OCI-LY3 (cell line): ENCODE measurements around the gene IL1RL1.
A peak's percentile ranks its signal among the peaks of the same experiment; 100 is the strongest.

Experiments used
- H2AFZ ChIP-seq: fragments of 200-600, 300-600 bp; shearing (Covaris generic); 2 replicates; pipeline ENCODE4 v1.6.0; 2014; ENCODE audit warnings: antibody characterized with exemption, low read depth, low read length
- H3K27ac ChIP-seq: fragments of 200-600, 300-600 bp; sonication (generic); 2 replicates; pipeline ENCODE4 v1.5.1; 2014; ENCODE audit warnings: mild to moderate bottlenecking, low read length, moderate library complexity, mixed read lengths
- H3K27me3 ChIP-seq: fragments of 200-600, 300-600 bp; sonication (generic); 2 replicates; pipeline ENCODE4 v1.6.1; 2014; ENCODE audit warnings: low read depth, low read length, mixed read lengths
- H3K36me3 ChIP-seq: fragments of 200-600, 300-600 bp; sonication (generic); replicated peaks from 2 replicates; pipeline ENCODE3; 2014; ENCODE audit warnings: low read depth, low read length, mixed read lengths
- H3K4me1 ChIP-seq: fragments of 300-600, 200-600 bp; sonication (generic); 2 replicates; pipeline ENCODE4 v1.6.1; 2014; ENCODE audit warnings: low read length, mixed read lengths
- H3K4me2 ChIP-seq: fragments of 200-600, 300-600 bp; sonication (generic); 2 replicates; pipeline ENCODE4 v1.6.1; 2014; ENCODE audit warnings: low read length, mixed read lengths
- H3K4me3 ChIP-seq: fragments of 300-600, 200-600 bp; sonication (generic); 2 replicates; pipeline ENCODE4 v1.5.1; 2014; ENCODE audit warnings: antibody characterized with exemption, mild to moderate bottlenecking, low read length, moderate library complexity
- H3K79me2 ChIP-seq: fragments of 300-600, 200-600 bp; shearing (Covaris generic); 2 replicates; pipeline ENCODE4 v1.6.1; 2014; ENCODE audit warnings: mild to moderate bottlenecking, low read length, mixed read lengths
- H3K9ac ChIP-seq: fragments of 300-600, 200-600 bp; shearing (Covaris generic); 2 replicates; pipeline ENCODE4 v1.6.0; 2014; ENCODE audit warnings: mild to moderate bottlenecking, low read length, moderate library complexity
- H3K9me3 ChIP-seq: fragments of 200-600, 300-600 bp; shearing (Covaris generic); 2 replicates; pipeline ENCODE4 v1.6.1; 2014; ENCODE audit warnings: low read length, mixed read lengths; ENCODE audit not compliant: insufficient read depth
- H4K20me1 ChIP-seq: fragments of 200-600, 300-600 bp; sonication (generic); 2 replicates; pipeline ENCODE4 v1.6.1; 2016; ENCODE audit warnings: low read length, mixed read lengths; ENCODE audit not compliant: insufficient read depth
- CTCF ChIP-seq: fragments of 200-600, 300-600 bp; sonication (generic); IDR thresholded peaks from 2 replicates; pipeline ENCODE4 v1.5.1; 2014; ENCODE audit warnings: antibody characterized with exemption, low read length, low read depth
- EZH2phosphoT487 ChIP-seq: fragments of 200-600 bp; shearing (Covaris generic); IDR thresholded peaks from 2 replicates; pipeline ENCODE4 v1.6.1; 2018; ENCODE audit warnings: antibody characterized with exemption, mixed run types, low read depth

The IL1RL1 gene

GRCh38 chr2:102337481-102338386 is 26.4 kb downstream of the IL1RL1 start:
- Histone ChIP-seq H3K4me3 (no peak overlapping the region), H3K27me3 (no peaks in the 10 kb centered on the region), H3K4me1 (no peaks in the 10 kb centered on the region), H3K79me2 (no peaks in the 10 kb centered on the region), H2AFZ (no peak overlapping the region), H3K27ac (no peak overlapping the region), H3K9me3 (no peaks in the 10 kb centered on the region), H3K36me3 (no peaks in the 10 kb centered on the region), H4K20me1 (no peaks in the 10 kb centered on the region), H3K9ac (no peak overlapping the region), H3K4me2 (no peak overlapping the region)
- TF ChIP-seq CTCF = no peak
- no peak for TF ChIP-seq EZH2phosphoT487

- Histone ChIP-seq H3K27ac (no peak overlapping the region), H3K4me2 (no peak overlapping the region), H3K9ac (no peak overlapping the region), H3K9me3 (no peaks in the 10 kb centered on the region), H2AFZ (no peak overlapping the region), H3K79me2 (no peaks in the 10 kb centered on the region), H3K27me3 (no peaks in the 10 kb centered on the region), H3K4me3 (no peak overlapping the region), H3K36me3 (no peaks in the 10 kb centered on the region), H4K20me1 (no peaks in the 10 kb centered on the region), H3K4me1 (peaks cover 14% of the 10 kb centered on the region)
- TF ChIP-seq EZH2phosphoT487 (no peak), CTCF (no peak)
Observed at GRCh38 chr2:102340778-102341177, 29.4 kb downstream of the IL1RL1 start.

GRCh38 chr2:102342888-102343287 is 31.5 kb downstream of the IL1RL1 start:
- peak overlapping the region; percentile 76; the same call in 1 of the 2 replicates for H2AFZ ChIP-seq
- no peak overlapping the region for H3K9ac ChIP-seq

More at GRCh38 chr2:102342888-102343287, 31.5 kb downstream of the IL1RL1 start:
- Histone ChIP-seq H4K20me1 (no peaks in the 10 kb centered on the region), H3K79me2 (no peaks in the 10 kb centered on the region), H3K4me1 (peaks cover 14% of the 10 kb centered on the region), H3K4me3 (0 out of 2 replicates have a peak overlapping the region, but pooled peaks have one; percentile 56), H3K27ac (no peak overlapping the region), H3K9me3 (no peaks in the 10 kb centered on the region), H3K4me2 (peak overlapping the region; percentile 70), H3K27me3 (no peaks in the 10 kb centered on the region), H3K36me3 (no peaks in the 10 kb centered on the region)
- TF ChIP-seq CTCF (no peak), EZH2phosphoT487 (no peak)
